H9 (cell line): Measurements from ENCODE around the gene PHACTR1. TPM values are rescaled to one million over a fixed set of nuclear protein-coding genes. Genes with fewer than 3 reads are reported as not detected.

ENCODE experiments used
- DNase-seq: peaks from one replicate; pipeline ENCODE4 v3.0.0-alpha.2; 2017
- H2AFZ ChIP-seq: one replicate; pipeline ENCODE4 v1.6.1; 2013; ENCODE audit warnings: mild to moderate bottlenecking, low read length, control low read depth, moderate library complexity
- H2AK5ac ChIP-seq: 2 replicates; pipeline ENCODE4 v1.6.1; 2013; ENCODE audit warnings: low read length, control low read depth, mixed read lengths; ENCODE audit not compliant: insufficient read length
- H2BK120ac ChIP-seq: one replicate; pipeline ENCODE4 v1.6.1; 2013; ENCODE audit warnings: low read depth, mild to moderate bottlenecking, low read length, control low read depth, inconsistent platforms; ENCODE audit not compliant: poor library complexity, severe bottlenecking
- H2BK12ac ChIP-seq: 2 replicates; pipeline ENCODE4 v1.6.1; 2013; ENCODE audit warnings: low read length, control low read depth, mixed read lengths, low read depth; ENCODE audit not compliant: insufficient read length
- H2BK15ac ChIP-seq: 2 replicates; pipeline ENCODE4 v1.6.1; 2013; ENCODE audit warnings: low read depth, low read length, control low read depth
- H2BK20ac ChIP-seq: one replicate; pipeline ENCODE4 v1.6.1; 2013; ENCODE audit warnings: low read depth, mild to moderate bottlenecking, low read length, control low read depth, inconsistent platforms; ENCODE audit not compliant: poor library complexity, severe bottlenecking
- H2BK5ac ChIP-seq: 2 replicates; pipeline ENCODE4 v1.6.1; 2013; ENCODE audit warnings: low read length, control low read depth, mixed read lengths; ENCODE audit not compliant: insufficient read length
- H3K14ac ChIP-seq: 2 replicates; pipeline ENCODE4 v1.6.1; 2013; ENCODE audit warnings: low read length, control low read depth; ENCODE audit not compliant: insufficient read depth
- H3K18ac ChIP-seq: 2 replicates; pipeline ENCODE4 v1.6.1; 2013; ENCODE audit warnings: low read depth, mild to moderate bottlenecking, mixed read lengths, low read length, control low read depth; ENCODE audit not compliant: insufficient read length
- H3K23ac ChIP-seq: 2 replicates; pipeline ENCODE4 v1.6.1; 2013; ENCODE audit warnings: low read length, control low read depth, mixed read lengths, low read depth; ENCODE audit not compliant: insufficient read length
- H3K23me2 ChIP-seq: 2 replicates; pipeline ENCODE4 v1.6.1; 2013; ENCODE audit warnings: low read depth, mild to moderate bottlenecking, mixed read lengths, low read length, control low read depth; ENCODE audit not compliant: insufficient read length, poor library complexity, severe bottlenecking
- H3K27ac ChIP-seq: 2 replicates; pipeline ENCODE4 v1.5.1; 2013; ENCODE audit warnings: low read length, control low read depth, mixed read lengths, low read depth; ENCODE audit not compliant: insufficient read length
- H3K27me3 ChIP-seq: 2 replicates; pipeline ENCODE4 v1.6.1; 2013; ENCODE audit warnings: low read length, control low read depth, inconsistent platforms; ENCODE audit not compliant: insufficient read depth
- H3K4ac ChIP-seq: 2 replicates; pipeline ENCODE4 v1.6.1; 2013; ENCODE audit warnings: low read depth, mild to moderate bottlenecking, control low read depth, inconsistent platforms, low read length, moderate library complexity
- H3K4me1 ChIP-seq: 2 replicates; pipeline ENCODE4 v1.6.1; 2013; ENCODE audit warnings: low read length, control low read depth, inconsistent platforms; ENCODE audit not compliant: insufficient read depth
- H3K4me2 ChIP-seq: 2 replicates; pipeline ENCODE4 v1.6.1; 2013; ENCODE audit warnings: low read length, control low read depth, mixed read lengths; ENCODE audit not compliant: insufficient read length, insufficient read depth
- H3K56ac ChIP-seq: 2 replicates; pipeline ENCODE4 v1.6.1; 2013; ENCODE audit warnings: low read depth, mild to moderate bottlenecking, mixed read lengths, low read length, control low read depth; ENCODE audit not compliant: insufficient read length
- H3K79me1 ChIP-seq: 2 replicates; pipeline ENCODE4 v1.6.1; 2013; ENCODE audit warnings: low read depth, mild to moderate bottlenecking, moderate library complexity, low read length, control low read depth, inconsistent platforms; ENCODE audit not compliant: insufficient read depth, poor library complexity, severe bottlenecking
- H3K79me2 ChIP-seq: 2 replicates; pipeline ENCODE4 v1.6.1; 2013; ENCODE audit warnings: low read length, control low read depth, inconsistent platforms; ENCODE audit not compliant: insufficient read depth
- H3K9ac ChIP-seq: 2 replicates; pipeline ENCODE4 v1.6.1; 2013; ENCODE audit warnings: low read length, control low read depth, mixed read lengths; ENCODE audit not compliant: insufficient read length; ENCODE audit errors: extremely low read depth
- H3K9me3 ChIP-seq: one replicate; pipeline ENCODE4 v1.6.1; 2013; ENCODE audit warnings: low read depth, low read length, inconsistent platforms; ENCODE audit not compliant: control insufficient read depth
- H3T11ph ChIP-seq: one replicate; pipeline ENCODE4 v1.6.1; 2013; ENCODE audit warnings: mild to moderate bottlenecking, low read length, control low read depth, inconsistent platforms
- H4K20me1 ChIP-seq: one replicate; pipeline ENCODE4 v1.6.1; 2013; ENCODE audit not compliant: control insufficient read depth, insufficient read length, insufficient read depth
- H4K5ac ChIP-seq: 2 replicates; pipeline ENCODE4 v1.6.1; 2013; ENCODE audit warnings: low read depth, mild to moderate bottlenecking, mixed read lengths, low read length, control low read depth; ENCODE audit not compliant: insufficient read length
- H4K8ac ChIP-seq: replicated peaks from 2 replicates; pipeline ENCODE4 v1.6.1; 2013; ENCODE audit warnings: low read length, control low read depth, mixed read lengths, low read depth; ENCODE audit not compliant: insufficient read length
- H4K91ac ChIP-seq: 2 replicates; pipeline ENCODE4 v1.6.1; 2013; ENCODE audit warnings: low read depth, mild to moderate bottlenecking, moderate library complexity, mixed read lengths, low read length, control low read depth; ENCODE audit not compliant: insufficient read length
- H3K27ac Mint-ChIP-seq, 3 experiments: 2 replicates in 2 of 3; 3 replicates in 1 of 3; pipeline ENCODE4 v1.8.0; 2020 to 2021; ENCODE audit warnings: mixed read lengths in 3 of 3, mild to moderate bottlenecking in 1 of 3, moderate library complexity in 1 of 3
- H3K27me3 Mint-ChIP-seq: 2 replicates; pipeline ENCODE4 v1.8.0; 2021; ENCODE audit warnings: low read depth, mild to moderate bottlenecking, moderate library complexity, mixed read lengths
- H3K36me3 Mint-ChIP-seq, 3 experiments: 2 replicates in 2 of 3; 3 replicates in 1 of 3; pipeline ENCODE4 v1.8.0; 2020 to 2021; ENCODE audit warnings: low read depth in 3 of 3, mixed read lengths in 3 of 3; ENCODE audit not compliant: insufficient read depth in 1 of 3
- H3K4me1 Mint-ChIP-seq, 2 experiments: 2 replicates each; pipeline ENCODE4 v1.8.0; 2020; ENCODE audit warnings: mixed read lengths in 2 of 2
- H3K4me3 Mint-ChIP-seq, 2 experiments: 2 replicates in 1 of 2; 3 replicates in 1 of 2; pipeline ENCODE4 v1.8.0; 2020 to 2021; ENCODE audit warnings: mild to moderate bottlenecking in 2 of 2, mixed read lengths in 2 of 2, moderate library complexity in 1 of 2
- H3K9me3 Mint-ChIP-seq, 2 experiments: 2 replicates in 1 of 2; 3 replicates in 1 of 2; pipeline ENCODE4 v1.8.0; 2020; ENCODE audit warnings: mild to moderate bottlenecking in 2 of 2, mixed read lengths in 2 of 2, moderate library complexity in 1 of 2
- CTCF ChIP-seq: fragments of 200-600 bp; sonication (generic); conservative IDR thresholded peaks from 3 replicates; pipeline ENCODE4 v1.8.0; 2021; ENCODE audit warnings: antibody characterized with exemption, mild to moderate bottlenecking
- WGBS: extraction: QIAGEN DNeasy Blood & Tissue Kit; methylation state at CpG from one replicate; pipeline ENCODE4 v1.1.7; 2013; ENCODE audit warnings: missing lambda C conversion rate, low lambda C conversion rate, mixed read lengths; ENCODE audit not compliant: insufficient read length; ENCODE audit errors: extremely low coverage; 5-methylcytosine and 5-hydroxymethylcytosine counted together
- total RNA-seq: library from RNA; stranded (reverse); gene quantifications from 2 replicates; pipeline ENCODE4 v1.2.1, GENCODE V29; 2021

Gene PHACTR1
- total RNA-seq, 1 experiment from 2014 or later: 15.9 TPM

- Histone ChIP-seq H3K9ac (no peak overlapping the region), H2BK15ac (no peak overlapping the region), H2AFZ (no peak overlapping the region), H3K4ac (no peak overlapping the region), H3K18ac (no peak overlapping the region), H4K91ac (no peak overlapping the region), H3K56ac (no peak overlapping the region), H2BK5ac (no peak overlapping the region), H3K27ac (no peak overlapping the region), H3K23me2 (no peaks in the 10 kb centered on the region), H2BK20ac (no peak overlapping the region), H3K79me2 (no peaks in the 10 kb centered on the region), H3K23ac (no peak overlapping the region), H3K27me3 (no peaks in the 10 kb centered on the region), H4K8ac (no peak overlapping the region), H3K79me1 (no peaks in the 10 kb centered on the region), H3T11ph (no peak overlapping the region), H3K9me3 (no peaks in the 10 kb centered on the region), H3K14ac (no peak overlapping the region), H2BK12ac (no peak overlapping the region), H3K4me1 (peaks cover 5% of the 10 kb centered on the region; the same call in 1 of the 2 replicates), H3K4me2 (no peak overlapping the region), H2AK5ac (no peak overlapping the region), H2BK120ac (no peak overlapping the region), H4K5ac (no peak overlapping the region), H4K20me1 (no peaks in the 10 kb centered on the region)
- H3K27ac Mint-ChIP-seq: no peak overlapping the region
- H3K36me3 Mint-ChIP-seq: peaks cover 17 to 36% (median 29%) of the 10 kb centered on the region in 3 experiments
- H3K4me3 Mint-ChIP-seq: no peak overlapping the region
- peaks cover 24 to 28% of the 10 kb centered on the region in 2 experiments for H3K4me1 Mint-ChIP-seq
- H3K27me3 Mint-ChIP-seq: no peaks in the 10 kb centered on the region
- no CpG with 5 or more reads among the region's 9 CpGs for WGBS
- DNase-seq: peak; percentile 45
- TF ChIP-seq CTCF: peak; percentile 65
- H3K9me3 Mint-ChIP-seq: peaks cover 26 to 33% of the 10 kb centered on the region in 2 experiments
Observed at GRCh38 chr6:12890171-12890790, 173.7 kb downstream of the PHACTR1 start.
